ENCODE measurements around the gene NTRK2. TPM values are rescaled to one million over a fixed set of nuclear protein-coding genes. Genes with fewer than 3 reads are reported as not detected.

The NTRK2 gene
- total RNA-seq, 1 experiment from 2014 or later: not detected

DNA sequence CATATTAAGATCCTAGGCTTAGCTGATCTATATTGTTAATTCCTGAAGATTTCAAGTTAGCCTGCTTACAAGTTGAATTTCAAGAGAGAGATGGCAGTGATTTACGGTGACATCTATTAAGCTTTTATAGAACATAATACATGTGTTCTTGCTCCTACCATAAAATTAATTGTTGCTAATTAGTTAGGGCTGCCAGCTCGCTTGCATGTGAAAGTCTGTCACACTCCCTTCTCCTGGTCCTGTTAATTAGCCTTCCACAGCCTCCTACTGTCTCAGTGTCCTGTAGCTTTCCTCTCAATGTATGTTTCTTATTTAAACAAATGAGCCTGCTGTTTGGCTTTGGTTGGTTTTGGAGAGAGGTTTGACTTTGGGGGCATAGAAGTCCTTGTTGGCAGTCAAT lies 247.2 kb downstream of the NTRK2 start:
- TF ChIP-seq POLR2AphosphoS5 (IDR thresholded peaks at IDR 0.05; ENCODE audit: low read depth, low read length) (no peak), CBX3 (IDR thresholded peaks at IDR 0.05; ENCODE audit: low read depth) (no peak), FOSL1 (IDR thresholded peaks at IDR 0.05; ENCODE audit: low read depth) (no peak), JUND (IDR thresholded peaks at IDR 0.05) (no peak), SIN3A (IDR thresholded peaks at IDR 0.05; ENCODE audit: low read depth) (no peak), RAD21 (IDR thresholded peaks at IDR 0.05; ENCODE audit: low read depth) (no peak), POLR2A (IDR thresholded peaks at IDR 0.05; ENCODE audit: borderline replicate concordance, extremely low read depth, insufficient read depth, insufficient read length) (no peak), EZH2phosphoT487 (IDR thresholded peaks at IDR 0.05; ENCODE audit: borderline replicate concordance) (no peak), ELF1 (IDR thresholded peaks at IDR 0.05; ENCODE audit: borderline replicate concordance, low read depth) (no peak), EZH2 (IDR thresholded peaks at IDR 0.05) (no peak), ZFX (IDR thresholded peaks at IDR 0.05) (no peak), EGR1 (IDR thresholded peaks at IDR 0.05; ENCODE audit: low read depth) (no peak), ZNF274 (IDR thresholded peaks at IDR 0.05; ENCODE audit: low read depth, low read length) (no peak), SRF (IDR thresholded peaks at IDR 0.05; ENCODE audit: low read depth) (no peak)
- TF ChIP-seq, protein P1, sequence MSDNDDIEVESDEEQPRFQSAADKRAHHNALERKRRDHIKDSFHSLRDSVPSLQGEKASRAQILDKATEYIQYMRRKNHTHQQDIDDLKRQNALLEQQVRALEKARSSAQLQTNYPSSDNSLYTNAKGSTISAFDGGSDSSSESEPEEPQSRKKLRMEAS (IDR thresholded peaks at IDR 0.05): no peak
- TF ChIP-seq, protein P2, sequence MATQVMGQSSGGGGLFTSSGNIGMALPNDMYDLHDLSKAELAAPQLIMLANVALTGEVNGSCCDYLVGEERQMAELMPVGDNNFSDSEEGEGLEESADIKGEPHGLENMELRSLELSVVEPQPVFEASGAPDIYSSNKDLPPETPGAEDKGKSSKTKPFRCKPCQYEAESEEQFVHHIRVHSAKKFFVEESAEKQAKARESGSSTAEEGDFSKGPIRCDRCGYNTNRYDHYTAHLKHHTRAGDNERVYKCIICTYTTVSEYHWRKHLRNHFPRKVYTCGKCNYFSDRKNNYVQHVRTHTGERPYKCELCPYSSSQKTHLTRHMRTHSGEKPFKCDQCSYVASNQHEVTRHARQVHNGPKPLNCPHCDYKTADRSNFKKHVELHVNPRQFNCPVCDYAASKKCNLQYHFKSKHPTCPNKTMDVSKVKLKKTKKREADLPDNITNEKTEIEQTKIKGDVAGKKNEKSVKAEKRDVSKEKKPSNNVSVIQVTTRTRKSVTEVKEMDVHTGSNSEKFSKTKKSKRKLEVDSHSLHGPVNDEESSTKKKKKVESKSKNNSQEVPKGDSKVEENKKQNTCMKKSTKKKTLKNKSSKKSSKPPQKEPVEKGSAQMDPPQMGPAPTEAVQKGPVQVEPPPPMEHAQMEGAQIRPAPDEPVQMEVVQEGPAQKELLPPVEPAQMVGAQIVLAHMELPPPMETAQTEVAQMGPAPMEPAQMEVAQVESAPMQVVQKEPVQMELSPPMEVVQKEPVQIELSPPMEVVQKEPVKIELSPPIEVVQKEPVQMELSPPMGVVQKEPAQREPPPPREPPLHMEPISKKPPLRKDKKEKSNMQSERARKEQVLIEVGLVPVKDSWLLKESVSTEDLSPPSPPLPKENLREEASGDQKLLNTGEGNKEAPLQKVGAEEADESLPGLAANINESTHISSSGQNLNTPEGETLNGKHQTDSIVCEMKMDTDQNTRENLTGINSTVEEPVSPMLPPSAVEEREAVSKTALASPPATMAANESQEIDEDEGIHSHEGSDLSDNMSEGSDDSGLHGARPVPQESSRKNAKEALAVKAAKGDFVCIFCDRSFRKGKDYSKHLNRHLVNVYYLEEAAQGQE (IDR thresholded peaks at IDR 0.05; ENCODE audit: low read depth): no peak
- TF ChIP-seq, protein P3, sequence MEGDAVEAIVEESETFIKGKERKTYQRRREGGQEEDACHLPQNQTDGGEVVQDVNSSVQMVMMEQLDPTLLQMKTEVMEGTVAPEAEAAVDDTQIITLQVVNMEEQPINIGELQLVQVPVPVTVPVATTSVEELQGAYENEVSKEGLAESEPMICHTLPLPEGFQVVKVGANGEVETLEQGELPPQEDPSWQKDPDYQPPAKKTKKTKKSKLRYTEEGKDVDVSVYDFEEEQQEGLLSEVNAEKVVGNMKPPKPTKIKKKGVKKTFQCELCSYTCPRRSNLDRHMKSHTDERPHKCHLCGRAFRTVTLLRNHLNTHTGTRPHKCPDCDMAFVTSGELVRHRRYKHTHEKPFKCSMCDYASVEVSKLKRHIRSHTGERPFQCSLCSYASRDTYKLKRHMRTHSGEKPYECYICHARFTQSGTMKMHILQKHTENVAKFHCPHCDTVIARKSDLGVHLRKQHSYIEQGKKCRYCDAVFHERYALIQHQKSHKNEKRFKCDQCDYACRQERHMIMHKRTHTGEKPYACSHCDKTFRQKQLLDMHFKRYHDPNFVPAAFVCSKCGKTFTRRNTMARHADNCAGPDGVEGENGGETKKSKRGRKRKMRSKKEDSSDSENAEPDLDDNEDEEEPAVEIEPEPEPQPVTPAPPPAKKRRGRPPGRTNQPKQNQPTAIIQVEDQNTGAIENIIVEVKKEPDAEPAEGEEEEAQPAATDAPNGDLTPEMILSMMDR (IDR thresholded peaks at IDR 0.05 in 2 of 3, conservative IDR thresholded peaks at IDR 0.05 in 1 of 3; ENCODE audit: borderline replicate concordance in 1 of 3, insufficient read depth in 1 of 3, low read depth in 2 of 3, low read length in 2 of 3): no peak
- TF ChIP-seq, protein P4, sequence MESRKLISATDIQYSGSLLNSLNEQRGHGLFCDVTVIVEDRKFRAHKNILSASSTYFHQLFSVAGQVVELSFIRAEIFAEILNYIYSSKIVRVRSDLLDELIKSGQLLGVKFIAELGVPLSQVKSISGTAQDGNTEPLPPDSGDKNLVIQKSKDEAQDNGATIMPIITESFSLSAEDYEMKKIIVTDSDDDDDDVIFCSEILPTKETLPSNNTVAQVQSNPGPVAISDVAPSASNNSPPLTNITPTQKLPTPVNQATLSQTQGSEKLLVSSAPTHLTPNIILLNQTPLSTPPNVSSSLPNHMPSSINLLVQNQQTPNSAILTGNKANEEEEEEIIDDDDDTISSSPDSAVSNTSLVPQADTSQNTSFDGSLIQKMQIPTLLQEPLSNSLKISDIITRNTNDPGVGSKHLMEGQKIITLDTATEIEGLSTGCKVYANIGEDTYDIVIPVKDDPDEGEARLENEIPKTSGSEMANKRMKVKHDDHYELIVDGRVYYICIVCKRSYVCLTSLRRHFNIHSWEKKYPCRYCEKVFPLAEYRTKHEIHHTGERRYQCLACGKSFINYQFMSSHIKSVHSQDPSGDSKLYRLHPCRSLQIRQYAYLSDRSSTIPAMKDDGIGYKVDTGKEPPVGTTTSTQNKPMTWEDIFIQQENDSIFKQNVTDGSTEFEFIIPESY (IDR thresholded peaks at IDR 0.05; ENCODE audit: extremely low read depth, insufficient replicate concordance, low read length): no peak
- TF ChIP-seq, protein P5, sequence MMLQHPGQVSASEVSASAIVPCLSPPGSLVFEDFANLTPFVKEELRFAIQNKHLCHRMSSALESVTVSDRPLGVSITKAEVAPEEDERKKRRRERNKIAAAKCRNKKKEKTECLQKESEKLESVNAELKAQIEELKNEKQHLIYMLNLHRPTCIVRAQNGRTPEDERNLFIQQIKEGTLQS (IDR thresholded peaks at IDR 0.05): no peak
- intact Hi-C loops (cut with micrococcal nuclease): no loop called here
- ChIA-PET POLR2A (no interaction called here), RAD21 (ENCODE audit: low non-redundant PET in 1 of 2, low total read pairs in 2 of 2, uncharacterized antibody in 2 of 2, unreplicated experiment in 2 of 2) (no interaction called here), CTCF (no interaction called here)
- Histone ChIP-seq H3K9me2 (ENCODE audit: insufficient read depth) (no peaks in the 10 kb centered on the region), H3K27ac (ENCODE audit: low read depth, low read length) (no peak overlapping the region), H3K79me2 (ENCODE audit: insufficient read depth, low read length) (no peaks in the 10 kb centered on the region), H3K4me3 (replicated peaks in 1 of 2; ENCODE audit: low read depth in 1 of 2, low read length in 2 of 2) (no peak overlapping the region), H3K27me3 (ENCODE audit: insufficient read depth, low read length) (peaks cover 8% of the 10 kb centered on the region; the same call in 1 of the 2 replicates), H3K9ac (ENCODE audit: low read length) (no peak overlapping the region), H3K4me2 (ENCODE audit: low read length) (no peak overlapping the region), H2AFZ (ENCODE audit: low read depth, low read length, poor library complexity, severe bottlenecking) (no peak overlapping the region), H3K4me1 (ENCODE audit: control insufficient read depth in 1 of 2, insufficient read depth in 2 of 2, low read length in 2 of 2) (no peaks in the 10 kb centered on the region), H4K20me1 (ENCODE audit: insufficient read depth) (no peaks in the 10 kb centered on the region; the same call in 1 of the 2 replicates), H3K9me3 (ENCODE audit: control insufficient read depth in 1 of 2, insufficient read depth in 1 of 2, low read depth in 1 of 2, low read length in 2 of 2) (no peaks in the 10 kb centered on the region), H3K36me3 (ENCODE audit: control insufficient read depth in 1 of 2, insufficient read depth in 2 of 2, low read length in 2 of 2) (no peaks in the 10 kb centered on the region)
- ATAC-seq: no peak
- no peak for DNase-seq (ENCODE audit: low read depth, low spot score)
- no TSS peak for BruUV-seq (replicated peaks)

All from HCT116 (cell line).